ENCODE results near the gene PLCG2. TPM values are rescaled to one million over a fixed set of nuclear protein-coding genes. Genes with fewer than 3 reads are reported as not detected.
"Not testable (repeated sequence)": the region's sequence is repeated elsewhere in the genome, so short reads cannot be mapped to it uniquely, and the experiment has no call there.

Gene PLCG2
- total RNA-seq, 1 experiment from 2014 or later: 3.2 TPM

DNA sequence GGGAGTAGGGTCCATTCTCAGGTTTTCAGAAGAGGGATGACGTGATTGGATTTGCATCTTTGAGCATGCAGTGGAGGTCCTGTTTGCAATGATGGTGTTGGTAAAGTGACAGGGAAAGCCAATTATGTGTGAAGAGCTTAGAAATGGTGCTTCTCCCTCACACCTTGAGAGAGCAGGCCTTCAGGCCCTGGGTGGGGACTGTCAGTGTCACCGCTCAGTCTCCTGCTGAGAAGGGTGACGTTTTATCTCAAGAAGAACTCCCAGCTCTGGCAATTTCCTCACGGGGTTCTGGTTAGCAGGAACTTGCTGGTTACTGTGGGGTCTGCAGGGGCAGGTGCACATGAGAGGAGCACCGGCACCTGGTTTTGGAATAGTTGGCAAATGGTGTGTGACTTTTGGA is 11.2 kb downstream of the PLCG2 start:
- no peak for DNase-seq (ENCODE audit: low read depth)

DNA sequence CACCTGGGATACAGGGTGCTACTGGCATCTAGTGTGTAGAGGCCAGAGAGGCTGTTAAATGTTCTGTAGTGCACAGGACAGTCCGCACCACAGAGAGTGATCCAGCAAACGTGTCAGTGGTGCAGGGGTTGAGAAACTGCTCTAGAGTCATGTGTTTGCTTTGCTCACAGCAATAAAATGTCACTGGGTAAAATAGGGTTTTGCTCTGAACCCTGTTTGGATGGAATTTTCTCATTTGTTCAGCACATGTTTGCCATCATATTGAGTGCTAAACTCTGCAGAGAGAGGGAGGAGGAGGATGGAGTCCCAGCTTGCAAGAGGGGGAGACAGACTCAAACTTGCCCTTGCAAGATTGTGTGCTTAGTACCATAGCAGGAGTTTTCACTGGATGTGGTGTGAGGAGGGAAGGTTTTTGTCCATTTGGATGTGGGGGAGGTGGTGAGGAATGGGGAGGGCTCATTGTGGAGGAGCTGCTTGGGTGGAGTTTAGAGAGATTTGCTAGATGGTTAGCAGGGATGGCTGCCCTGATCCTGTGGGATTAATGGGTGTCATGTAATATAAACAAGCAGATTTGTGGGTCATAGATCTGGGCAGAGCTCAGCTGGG is 11.8 kb downstream of the PLCG2 start:
- peak; percentile 25 for DNase-seq (ENCODE audit: low read depth)

DNA sequence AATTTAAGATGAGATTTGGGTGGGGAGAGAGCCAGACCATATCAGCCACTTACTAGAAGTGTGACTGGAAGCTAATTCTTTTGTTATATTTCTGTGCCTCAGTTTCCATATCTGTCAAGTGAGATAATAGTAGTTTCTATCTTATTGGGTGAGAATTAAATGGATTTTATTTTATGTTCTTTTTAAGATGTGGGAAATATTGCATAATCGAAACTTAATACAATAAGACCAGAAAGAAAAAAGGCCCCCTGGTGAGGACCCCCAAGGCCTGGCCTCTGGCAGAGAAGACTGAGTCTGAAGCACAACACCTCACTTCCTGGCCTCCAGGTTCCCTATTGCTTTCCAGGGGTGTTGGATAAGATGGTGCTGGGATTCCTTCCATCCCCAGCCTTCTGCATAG is 13.7 kb downstream of the PLCG2 start:
- DNase-seq (ENCODE audit: low read depth): no peak

DNA sequence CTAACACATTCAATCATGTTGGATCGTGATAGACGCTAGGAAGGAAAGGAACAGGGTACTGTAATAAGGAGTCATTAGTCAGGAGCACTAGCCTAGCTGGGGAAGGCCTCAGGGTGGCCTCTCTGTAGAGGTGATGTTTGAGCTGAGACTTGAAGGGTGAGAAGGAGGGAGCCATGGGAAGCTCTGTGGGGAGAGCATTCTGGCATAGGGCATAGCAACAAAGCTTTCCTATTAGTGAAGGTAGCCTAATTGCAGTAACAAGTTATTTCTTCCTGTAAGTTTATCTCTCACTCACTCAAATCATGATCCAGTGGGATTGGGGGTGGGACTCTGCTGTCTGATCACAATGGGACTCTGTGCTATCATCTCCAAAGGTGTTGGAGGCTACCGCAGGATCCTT is 16.1 kb downstream of the PLCG2 start:
- DNase-seq (ENCODE audit: low read depth): no peak

DNA sequence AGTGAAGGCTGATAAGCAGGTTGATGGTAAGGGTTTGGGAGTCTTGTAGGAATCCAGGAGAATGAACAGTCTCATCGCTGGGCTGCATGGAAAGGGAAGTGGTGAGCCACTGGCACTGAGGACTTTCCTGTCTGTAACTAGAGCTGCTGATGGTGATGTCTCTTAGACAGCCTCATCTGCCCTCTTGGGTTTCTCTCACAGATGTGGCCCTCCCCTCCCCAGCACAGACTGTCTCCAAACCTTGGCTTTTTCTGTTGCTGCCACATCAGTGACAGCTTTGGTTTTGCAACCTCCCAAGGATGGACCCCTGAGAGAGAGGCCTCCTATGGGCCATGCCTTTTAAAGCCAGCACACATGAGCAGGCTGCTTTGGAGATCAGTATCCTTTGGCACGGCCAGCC is 16.9 kb downstream of the PLCG2 start:
- DNase-seq (ENCODE audit: low read depth): no peak

DNA sequence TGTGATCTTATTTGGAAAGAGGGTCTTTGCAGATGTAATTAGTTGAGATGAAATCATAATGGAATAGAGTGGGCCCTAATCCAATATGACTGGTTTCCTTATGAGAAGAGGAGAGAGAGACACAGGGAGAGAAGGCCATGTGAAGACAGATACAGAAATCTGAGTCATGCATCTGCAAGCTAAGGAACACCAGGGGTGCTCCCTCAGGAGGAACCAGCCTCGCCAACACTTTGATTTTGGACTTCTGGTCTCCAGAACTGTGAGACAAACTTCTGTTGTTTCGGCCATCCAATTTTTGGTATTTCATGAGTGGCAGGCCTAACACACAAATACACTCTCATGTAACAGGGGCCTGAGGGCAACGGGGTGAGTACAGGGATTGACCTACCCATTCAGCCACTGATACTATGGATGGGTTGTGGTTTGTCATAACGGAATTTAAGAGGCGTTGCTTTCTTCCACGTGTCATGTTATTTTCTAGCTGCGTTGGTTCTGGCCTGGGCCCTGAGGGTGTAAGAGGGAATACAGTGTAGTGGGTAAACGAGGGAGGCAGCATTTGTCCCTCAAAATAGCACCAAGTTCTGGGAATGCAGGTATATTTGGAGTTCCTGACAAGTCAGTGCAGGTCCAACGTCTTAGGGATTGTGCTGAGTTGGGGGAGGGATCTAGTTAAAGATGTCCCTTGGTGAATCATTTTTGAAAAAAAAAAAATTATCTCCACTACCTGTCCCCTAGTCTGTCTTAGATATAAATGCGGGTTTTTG is 17.7 kb downstream of the PLCG2 start:
- no peak for DNase-seq (ENCODE audit: low read depth)

DNA sequence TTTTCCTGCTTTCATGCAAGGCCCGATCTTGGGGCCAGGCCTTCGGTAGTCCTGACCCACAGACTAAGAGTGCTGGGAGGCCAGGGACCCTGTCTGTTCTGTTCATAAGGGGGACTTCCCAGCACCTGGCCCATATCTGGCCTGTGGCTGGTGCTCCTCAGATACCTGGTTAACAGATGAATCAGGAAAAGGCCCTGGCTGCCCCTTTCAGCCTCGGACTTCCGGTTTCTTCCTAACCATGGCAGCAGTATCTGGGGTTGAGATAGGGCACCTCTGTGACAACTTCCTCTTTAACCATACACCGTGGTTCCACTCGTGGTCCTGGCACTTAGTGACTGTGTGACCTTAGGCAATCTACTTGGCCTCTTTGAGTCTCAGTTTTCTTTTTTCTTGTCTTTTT is 18.4 kb downstream of the PLCG2 start:
- DNase-seq (ENCODE audit: low read depth): no peak

DNA sequence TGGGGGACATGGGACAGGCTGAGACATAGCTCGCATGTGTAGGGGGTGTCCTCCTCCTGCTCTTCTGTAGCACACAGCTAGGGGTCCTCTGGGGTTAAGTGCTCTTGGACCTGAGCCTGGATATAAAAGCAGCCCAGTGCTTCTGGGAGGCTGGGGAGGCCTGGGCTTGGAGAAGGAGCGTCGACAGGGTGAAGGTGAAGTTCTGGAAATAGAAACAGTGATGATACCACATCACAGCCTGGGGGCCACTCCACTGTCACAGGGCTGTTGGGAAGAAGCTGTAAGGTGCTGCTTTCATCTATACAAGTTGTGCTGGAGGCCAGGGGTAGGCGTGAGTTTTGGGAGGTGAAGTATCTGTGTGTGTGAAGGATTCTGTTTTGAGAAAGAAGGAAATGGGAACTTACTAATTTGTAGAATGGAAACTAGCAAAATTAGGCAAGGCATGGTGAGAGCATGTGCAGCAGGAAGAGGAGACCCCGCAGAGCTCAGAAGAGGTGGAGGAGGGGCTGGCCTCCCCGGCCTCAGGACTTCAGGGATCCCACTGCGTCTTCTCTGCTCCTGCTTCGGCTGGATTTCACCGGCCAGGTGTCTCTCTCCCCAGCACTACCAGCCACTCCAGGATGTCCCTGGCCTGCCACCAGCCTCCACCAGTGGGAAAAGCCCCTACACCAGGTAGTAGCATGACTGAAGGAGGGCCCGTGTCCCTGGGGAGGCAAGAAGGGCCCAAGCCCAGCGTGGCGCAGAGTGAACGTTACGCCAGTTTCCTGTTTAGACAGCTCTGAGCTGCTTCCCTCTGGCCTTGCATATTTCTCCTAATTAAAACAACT is 19.4 kb downstream of the PLCG2 start:
- no peak for DNase-seq (ENCODE audit: low read depth)

DNA sequence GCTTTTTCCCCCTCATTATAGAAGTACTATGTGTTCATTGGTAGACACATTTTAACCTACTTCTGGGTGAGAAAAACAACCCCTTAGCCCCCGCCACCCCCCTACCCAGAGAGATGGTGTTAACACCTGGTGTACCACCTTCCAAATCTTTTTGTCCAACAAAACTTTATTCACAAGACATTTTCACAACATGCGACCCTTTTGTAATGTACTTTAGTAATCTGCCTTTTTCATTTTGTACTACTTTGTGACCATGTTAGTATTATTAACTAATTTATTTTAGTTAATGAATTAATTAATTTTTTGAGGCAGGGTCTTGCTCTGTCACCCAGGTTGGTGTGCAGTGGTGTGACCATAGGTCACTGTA is 20.0 kb downstream of the PLCG2 start:
- DNase-seq (ENCODE audit: low read depth): no peak

DNA sequence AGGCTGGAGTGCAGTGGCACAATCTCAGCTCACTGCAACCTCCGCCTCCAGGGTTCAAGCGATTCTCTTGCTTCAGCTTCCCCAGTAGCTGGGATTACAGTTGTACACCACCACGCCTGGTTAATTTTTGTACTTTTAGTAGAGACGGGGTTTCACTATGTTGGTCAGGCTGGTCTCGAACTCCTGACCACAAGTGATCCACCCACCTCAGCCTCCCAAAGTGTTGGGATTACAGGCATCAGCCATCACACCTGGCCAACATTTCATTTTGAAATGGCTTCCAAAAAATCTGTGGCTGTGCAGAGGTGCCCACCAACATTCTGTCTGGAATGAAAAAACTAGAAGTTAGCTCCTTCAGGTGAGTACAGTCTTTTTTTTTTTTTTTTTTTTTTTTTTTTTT is 22.6 kb downstream of the PLCG2 start:
- DNase-seq (ENCODE audit: low read depth): not testable (repeated sequence)

DNA sequence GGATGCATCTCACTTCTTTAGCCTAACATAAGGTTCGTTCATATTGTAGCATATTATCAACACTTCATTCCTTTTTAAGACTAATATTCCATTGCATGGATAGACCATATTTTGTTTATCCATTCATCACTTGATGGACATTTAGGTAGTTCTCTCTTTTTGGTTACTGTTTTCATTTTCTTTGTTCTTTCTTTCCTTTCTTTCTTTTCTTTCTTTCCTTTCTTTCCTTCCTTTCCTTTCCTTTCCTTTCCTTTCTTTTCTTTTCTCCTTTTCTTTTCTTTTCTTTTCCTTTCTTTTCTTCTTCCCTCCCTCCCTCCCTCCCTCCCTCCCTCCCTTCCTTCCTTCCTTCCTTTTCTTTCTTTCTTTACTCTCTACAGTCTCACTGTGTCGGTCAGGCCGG is 24.2 kb downstream of the PLCG2 start:
- DNase-seq (ENCODE audit: low read depth): no peak

DNA sequence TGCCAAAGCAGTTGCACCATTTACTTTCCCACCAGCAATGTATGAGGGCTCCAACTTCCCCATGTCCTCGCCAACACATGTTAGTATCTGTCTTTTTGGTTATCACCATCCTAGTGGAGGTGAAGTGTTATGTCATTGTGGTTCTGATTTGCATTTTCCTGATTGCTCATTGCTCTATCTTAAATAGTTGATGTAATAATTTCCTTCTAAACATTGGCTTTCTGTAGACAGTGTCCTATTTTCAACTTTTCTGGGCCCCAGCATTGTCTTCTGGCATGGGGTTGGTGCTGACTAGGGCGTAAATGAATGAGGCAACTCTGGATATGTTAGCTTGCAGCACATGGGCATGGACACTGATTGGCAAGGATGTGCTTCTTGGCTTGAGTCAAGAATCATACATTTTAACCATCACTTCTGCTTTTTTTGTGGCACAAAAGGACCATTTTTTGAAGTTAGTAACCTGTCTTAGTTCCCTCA is 25.1 kb downstream of the PLCG2 start:
- no peak for DNase-seq (ENCODE audit: low read depth)

DNA sequence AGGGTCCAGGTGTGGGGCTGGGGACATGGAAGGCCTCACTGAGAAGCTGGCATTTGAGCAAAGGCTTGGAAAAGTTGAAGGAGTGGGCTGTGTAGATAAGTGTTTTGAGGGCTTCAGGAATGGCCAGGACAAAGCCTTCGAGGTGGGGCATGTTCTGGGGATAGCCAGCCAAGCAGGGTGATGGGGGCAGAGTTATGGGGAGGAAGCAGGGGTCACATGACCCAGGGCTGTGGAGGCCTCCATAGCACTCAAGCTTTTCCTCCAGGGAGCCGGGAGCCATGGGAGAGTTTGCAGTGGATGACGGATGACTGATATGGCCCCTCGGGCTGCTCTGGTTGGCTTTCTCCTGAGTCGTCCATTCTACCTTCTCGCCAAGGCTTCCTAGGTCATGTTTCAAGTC is 27.6 kb downstream of the PLCG2 start:
- DNase-seq (ENCODE audit: low read depth): no peak

DNA sequence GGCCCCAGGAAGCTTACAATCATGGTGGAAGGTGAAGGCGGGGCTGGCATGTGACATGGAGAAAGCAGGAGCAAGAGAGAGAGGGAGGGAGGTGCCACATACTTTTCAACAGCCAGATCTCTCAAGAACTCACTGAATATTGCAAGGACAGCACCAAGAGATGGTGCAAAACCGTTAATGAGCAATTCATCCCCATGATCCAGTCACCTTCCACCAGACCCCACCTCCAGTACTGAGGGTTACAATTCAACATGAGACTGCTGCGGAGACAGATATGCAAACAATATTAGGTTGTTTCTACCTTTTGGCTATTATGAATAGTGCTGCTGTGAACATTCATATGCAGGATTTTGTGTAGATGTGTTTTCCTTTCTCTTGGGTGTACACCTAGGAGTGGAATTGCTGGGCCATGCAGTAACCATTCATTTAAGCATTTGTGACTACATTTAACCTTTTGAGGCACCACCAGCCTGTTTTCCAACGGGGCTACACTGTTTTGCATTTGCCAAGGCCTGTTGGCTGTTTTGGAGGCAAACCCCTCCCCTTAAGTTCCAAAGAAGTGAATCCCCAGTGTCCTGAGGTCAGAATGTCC is 28.8 kb downstream of the PLCG2 start:
- no peak for DNase-seq (ENCODE audit: low read depth)

DNA sequence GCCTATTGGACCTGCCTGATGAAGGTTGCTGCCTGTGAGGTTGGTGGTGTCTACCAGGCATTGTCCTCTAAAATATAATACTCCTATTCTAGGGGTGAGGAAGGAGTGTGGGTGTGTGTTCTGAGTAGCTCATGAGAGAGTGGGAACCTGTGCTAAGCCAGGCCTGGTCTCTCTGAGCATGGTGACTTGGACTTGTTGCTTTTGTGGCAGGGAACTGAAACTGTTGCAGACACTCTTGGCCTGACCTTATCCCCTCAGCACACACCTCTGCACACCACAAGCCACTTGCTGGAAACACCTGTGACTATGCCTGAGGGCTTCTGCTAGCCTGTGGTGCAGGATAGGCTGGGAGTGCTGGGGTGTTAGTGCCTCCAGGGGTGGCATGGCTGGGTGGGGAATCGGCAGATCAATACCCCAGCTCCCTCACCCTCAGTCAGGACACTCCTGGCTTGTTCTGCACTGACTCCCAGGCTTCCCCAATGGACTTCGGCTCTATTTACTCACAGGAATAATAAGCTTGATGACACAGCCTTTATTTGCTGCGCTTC is 29.9 kb downstream of the PLCG2 start:
- no peak for DNase-seq (ENCODE audit: low read depth)

DNA sequence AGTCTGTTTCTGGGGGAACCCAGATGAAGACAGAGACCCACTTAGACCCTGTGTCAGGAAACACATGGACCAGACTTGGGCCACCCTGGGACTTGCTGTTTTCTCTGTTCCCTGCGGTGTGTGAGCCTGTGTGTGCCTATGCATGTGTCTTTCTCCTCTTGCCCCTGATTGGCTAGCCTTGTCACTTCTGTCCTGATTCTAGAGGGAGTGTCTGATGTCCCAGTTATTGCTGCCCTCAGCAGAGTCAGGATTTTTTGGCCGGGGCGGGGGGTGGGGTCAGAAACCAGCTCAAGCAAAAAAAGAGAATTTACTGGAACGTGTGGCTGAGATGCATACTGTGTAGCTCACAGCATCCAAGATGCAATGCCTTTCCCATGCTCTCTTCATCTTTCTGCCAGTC is 30.5 kb downstream of the PLCG2 start:
- no peak for DNase-seq (ENCODE audit: low read depth)

DNA sequence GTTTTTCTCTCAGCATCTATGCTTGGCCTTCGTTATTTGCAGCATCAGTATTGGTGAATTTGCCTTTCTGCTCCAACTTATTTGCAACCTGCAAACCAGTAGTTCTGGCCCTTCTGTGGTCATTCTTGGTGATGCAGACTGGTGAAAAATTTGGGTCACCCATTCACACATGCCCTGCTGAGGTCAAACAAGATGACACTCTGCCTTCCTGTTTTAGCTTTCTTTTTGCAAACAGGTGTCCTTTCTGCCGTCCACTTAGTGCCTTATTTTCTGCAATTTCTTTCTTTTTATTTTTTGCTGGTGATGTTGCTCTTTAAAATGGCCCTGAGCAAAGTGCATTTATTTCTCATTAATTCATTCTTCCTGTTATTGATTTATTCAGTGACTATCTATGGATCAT is 31.3 kb downstream of the PLCG2 start:
- no peak for DNase-seq (ENCODE audit: low read depth)

DNA sequence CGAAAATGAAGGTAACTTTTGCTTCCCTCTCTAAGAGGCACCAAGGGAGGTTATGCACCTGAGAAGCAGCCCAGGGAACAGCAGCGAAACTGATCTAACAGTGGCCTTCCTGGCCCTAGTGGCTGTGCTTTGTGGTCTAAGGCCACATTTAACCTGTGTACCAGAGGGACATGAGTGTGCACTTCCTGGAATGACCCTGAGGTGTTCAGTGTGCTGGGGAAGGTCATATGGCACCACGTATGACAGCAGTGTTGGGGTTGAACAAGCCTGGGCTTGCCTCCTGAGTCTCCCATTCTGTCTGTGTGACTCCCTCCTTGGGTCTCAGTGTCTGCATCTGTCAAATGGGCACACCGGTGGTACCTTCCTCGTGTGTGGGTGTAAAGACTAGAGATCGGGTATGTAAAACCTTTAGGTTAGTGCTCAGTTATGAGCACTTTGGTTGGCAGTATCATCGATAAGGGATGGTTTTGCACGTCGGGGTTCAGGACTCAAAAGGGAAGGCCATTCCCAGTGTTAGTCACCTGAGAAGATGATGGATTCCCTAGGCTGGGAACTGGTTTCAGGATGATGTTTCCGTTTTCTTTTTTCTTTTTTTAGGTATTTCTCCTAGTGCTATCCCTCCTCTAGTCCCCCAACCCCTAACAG is 31.9 kb downstream of the PLCG2 start:
- no peak for DNase-seq (ENCODE audit: low read depth)

DNA sequence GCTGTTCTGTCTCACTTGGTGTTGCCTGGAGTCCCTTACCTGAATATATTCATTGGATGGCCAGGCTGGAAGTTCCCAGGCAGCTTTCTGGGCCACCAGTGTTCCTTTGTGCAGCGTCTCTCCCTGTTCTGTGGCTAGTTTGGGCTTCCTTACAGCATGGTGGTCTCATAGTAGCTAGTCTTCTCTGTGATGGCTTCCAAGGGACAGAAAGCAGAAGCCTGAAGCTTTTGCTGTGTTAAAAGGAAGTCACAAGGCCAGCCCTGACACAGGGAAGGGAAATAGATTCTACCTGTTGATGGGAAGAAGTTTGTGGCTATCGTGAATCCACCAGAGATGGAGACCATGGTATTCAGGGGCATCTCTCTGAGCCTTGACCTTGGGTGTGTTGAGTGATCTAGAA is 34.6 kb downstream of the PLCG2 start:
- no peak for DNase-seq (ENCODE audit: low read depth)

DNA sequence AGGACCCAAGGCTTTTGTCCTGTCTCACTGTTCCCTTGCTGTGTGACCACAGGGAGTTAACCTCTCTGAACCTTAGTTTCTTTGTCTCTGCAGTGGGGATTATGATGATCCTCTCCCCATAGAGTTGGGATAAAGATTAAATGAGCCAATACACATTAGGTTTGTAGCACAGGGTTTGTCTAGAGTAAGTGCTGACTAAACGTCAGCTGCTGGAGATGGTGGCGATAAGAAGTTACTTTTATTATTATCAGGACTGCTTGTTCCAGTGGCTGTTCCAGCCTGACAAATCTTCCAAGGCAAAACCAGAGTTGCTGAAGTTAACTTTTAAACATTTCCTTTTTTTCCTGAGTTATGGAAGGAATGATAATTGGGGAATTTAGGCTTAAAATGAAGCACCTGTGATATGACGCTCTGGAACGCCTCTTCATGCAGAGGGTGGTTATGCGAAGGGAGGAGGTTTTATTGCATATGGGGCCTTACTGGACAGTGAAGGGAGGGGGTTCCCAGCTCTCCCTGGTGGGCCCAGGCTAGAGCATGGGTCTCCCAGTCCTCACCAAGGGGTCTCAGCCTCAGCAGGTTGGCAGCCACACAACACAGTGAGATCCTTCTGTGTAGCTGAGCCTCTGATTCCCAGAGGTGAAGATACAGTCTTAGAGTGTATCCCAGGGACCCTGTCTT is 35.8 kb downstream of the PLCG2 start:
- no peak for DNase-seq (ENCODE audit: low read depth)

DNA sequence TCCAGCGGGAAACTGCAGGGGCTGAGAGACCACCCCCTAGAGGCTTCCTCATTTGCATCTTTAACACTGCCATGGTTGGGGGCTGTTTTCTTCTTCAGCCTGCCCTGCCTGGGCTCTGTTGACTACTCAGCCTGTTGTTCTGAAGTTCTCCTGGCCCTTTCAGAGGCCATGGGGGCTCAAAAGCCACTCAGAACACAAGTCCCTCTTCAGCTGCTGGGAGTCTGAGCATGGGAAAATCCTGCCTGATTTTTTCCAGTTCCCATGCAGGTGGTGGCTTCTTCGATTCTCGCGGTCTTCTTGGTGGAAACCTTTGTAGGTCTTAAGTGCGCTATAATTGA is 36.3 kb downstream of the PLCG2 start:
- no peak for DNase-seq (ENCODE audit: low read depth)
